OCI-LY3 (cell line): ENCODE measurements around the gene GSE1.

Experiments used
- EZH2phosphoT487 ChIP-seq: fragments of 200-600 bp; shearing (Covaris generic); IDR thresholded peaks from 2 replicates; pipeline ENCODE4 v1.6.1; 2018; ENCODE audit warnings: antibody characterized with exemption, mixed run types, low read depth
- TF ChIP-seq, protein P1 (sequence below): fragments of 200-600, 300-600 bp; sonication (generic); IDR thresholded peaks from 2 replicates; pipeline ENCODE4 v1.5.1; 2014; ENCODE audit warnings: antibody characterized with exemption, low read length, low read depth

DNA sequence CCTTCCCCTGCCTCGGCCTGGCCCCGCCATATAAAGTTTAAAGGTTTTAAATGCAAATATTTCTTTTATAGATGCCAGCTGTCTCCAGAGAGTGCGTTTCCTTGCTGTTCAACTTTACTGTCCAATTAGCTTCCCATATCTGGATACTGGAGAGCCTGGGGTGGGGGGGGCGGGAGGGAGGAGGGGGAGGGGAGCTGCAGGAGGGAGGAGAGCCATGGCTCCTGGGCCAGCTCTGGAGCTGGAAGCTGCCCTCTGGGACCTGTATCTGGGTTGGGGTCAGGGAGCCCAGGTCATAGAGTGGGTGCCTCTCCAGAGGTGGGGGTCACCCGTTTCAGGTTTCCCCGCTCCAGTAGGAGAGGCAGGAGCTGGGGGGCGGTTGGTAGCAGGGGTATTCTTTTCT lies 6.2 kb upstream of the GSE1 start:
- TF ChIP-seq, protein P1, sequence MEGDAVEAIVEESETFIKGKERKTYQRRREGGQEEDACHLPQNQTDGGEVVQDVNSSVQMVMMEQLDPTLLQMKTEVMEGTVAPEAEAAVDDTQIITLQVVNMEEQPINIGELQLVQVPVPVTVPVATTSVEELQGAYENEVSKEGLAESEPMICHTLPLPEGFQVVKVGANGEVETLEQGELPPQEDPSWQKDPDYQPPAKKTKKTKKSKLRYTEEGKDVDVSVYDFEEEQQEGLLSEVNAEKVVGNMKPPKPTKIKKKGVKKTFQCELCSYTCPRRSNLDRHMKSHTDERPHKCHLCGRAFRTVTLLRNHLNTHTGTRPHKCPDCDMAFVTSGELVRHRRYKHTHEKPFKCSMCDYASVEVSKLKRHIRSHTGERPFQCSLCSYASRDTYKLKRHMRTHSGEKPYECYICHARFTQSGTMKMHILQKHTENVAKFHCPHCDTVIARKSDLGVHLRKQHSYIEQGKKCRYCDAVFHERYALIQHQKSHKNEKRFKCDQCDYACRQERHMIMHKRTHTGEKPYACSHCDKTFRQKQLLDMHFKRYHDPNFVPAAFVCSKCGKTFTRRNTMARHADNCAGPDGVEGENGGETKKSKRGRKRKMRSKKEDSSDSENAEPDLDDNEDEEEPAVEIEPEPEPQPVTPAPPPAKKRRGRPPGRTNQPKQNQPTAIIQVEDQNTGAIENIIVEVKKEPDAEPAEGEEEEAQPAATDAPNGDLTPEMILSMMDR, result no peak
- TF ChIP-seq EZH2phosphoT487, result no peak
